ENCODE results near the gene NOTCH3. TPM values are rescaled to one million over a fixed set of nuclear protein-coding genes. Genes with fewer than 3 reads are reported as not detected.

The NOTCH3 gene
- total and polyA plus RNA-seq, 2 of the 8 experiments (the other 6 are each of a cell fraction or from before 2014, with no cell fraction given): 37.5 to 107 TPM

GRCh38 chr19:15109768-15110417, 90.9 kb downstream of the NOTCH3 start (continued):
- TF ChIP-seq CHD7 (IDR thresholded peaks at IDR 0.05; ENCODE audit: insufficient replicate concordance, low read length) (no peak), SP1 (IDR thresholded peaks at IDR 0.05; ENCODE audit: low read depth, low read length) (no peak)

Measured in H1 (cell line).